ENCODE data around the gene MTCL3.

Gene MTCL3

GRCh38 chr6:127514773-127515227 is 4.3 kb downstream of the MTCL3 start:
- DNase-seq: no peak

GRCh38 chr6:127514179-127514772 is 4.9 kb downstream of the MTCL3 start:
- DNase-seq: no peak

DNA sequence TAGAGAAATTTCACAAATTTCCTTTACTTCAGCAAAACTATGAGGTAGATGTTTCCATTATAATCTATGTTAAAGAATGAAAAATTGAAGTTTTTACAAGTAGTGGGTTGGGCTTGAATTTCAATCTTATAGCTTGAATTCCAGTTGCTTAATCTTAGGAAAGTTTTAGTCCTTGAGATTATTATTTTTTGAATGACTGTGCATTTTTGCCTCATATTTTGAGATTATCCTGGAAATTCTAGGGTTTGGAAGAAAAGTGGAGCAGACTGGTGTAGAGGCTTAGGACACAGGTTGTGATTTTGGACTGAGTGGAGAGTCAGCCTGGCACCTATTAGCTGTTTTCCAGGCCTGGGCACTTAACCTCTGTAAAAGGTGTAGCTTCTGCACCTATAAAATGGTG is 5.7 kb downstream of the MTCL3 start:
- no peak for DNase-seq

- DNase-seq: no peak
Observed at GRCh38 chr6:127510876-127511275, 8.3 kb downstream of the MTCL3 start.

- no peak for DNase-seq
Observed at GRCh38 chr6:127506894-127507293, 12.2 kb downstream of the MTCL3 start.

- no peak for DNase-seq
Observed at GRCh38 chr6:127503022-127503421, 16.1 kb downstream of the MTCL3 start.

- no peak for DNase-seq
Observed at GRCh38 chr6:127497410-127497809, 21.7 kb downstream of the MTCL3 start.

GRCh38 chr6:127496471-127496870 is 22.7 kb downstream of the MTCL3 start:
- no peak for DNase-seq

GRCh38 chr6:127494240-127494767 is 24.8 kb downstream of the MTCL3 start:
- DNase-seq: no peak

DNA sequence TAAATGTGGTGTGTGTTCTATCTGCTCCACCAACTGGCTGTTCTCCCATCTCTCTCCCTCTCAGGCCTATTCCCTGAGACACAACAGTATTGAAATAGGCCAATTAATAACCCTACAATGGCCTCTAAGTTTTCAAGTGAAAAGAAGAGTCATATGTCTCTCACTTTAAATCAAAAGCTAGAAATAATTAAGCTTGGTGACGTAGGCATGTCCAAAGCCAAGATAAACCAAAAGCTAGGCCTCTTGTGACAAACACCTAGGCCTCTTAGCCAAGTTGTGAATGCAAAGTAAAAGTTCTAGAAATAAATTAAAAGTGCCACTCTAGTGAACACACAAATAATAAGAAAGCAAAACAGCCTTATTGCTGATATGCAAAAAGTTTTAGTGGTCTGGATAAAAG is 29.9 kb downstream of the MTCL3 start:
- no peak for DNase-seq

- DNase-seq: no peak
Observed at GRCh38 chr6:127486934-127487333, 32.2 kb downstream of the MTCL3 start.

- no peak for DNase-seq
Observed at GRCh38 chr6:127484212-127484863, 34.8 kb downstream of the MTCL3 start.

GRCh38 chr6:127483399-127484055 is 35.6 kb downstream of the MTCL3 start:
- DNase-seq: no peak

DNA sequence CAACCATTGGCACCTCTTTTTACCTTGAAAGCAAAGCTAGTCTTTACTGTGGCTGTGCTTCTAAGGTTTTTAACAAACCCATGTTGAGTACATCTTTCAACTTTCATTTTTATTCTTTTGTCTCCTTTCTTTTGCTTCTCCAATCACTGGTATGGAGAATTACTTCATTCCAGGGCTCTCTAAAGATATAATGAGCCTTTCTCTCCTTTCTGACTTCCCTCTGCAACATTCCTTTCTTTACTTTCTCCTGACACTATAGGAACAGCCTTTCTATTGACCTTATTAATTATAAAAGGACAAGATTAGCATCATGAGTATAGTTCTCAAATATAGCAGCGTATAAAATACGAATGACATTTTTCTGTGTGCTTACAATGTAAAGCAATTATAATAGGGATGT is 36.8 kb downstream of the MTCL3 start:
- no peak for DNase-seq

DNA sequence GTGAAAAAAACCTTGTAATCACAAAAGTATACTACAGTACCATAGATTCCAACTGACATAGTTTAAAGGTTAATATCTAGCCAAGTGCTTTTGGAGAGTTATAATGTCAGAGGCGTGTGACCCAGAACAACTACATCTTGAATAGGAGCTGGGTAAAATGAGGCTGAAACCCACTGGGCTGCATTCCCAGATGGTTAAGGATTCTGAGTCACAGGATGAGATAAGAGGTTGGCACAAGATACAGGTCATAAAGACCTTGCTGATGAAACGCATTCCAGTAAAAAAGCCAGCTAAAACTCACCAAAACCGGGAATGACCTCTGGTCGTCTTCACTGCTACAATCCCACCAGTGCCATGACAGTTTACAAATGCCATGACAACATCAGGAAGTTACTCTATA is 37.5 kb downstream of the MTCL3 start:
- no peak for DNase-seq

DNA sequence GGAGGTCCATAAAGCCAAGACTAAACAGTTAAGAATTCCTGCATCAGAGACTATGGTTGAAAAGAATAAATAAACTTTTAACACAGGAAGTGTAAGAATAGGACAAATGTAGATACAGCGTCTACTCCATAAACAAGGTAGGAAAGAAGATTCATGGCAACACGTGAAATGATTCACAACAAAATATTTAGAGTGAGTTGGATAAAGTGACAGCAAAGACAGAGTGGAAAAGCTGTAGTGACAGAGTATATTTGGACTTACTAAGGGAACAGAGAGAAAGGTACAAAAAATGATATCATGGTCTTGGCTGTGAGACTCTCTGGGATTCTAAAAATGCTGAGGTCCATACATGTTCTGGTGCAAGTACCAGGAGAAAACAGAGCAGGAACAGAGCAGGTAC is 38.0 kb downstream of the MTCL3 start:
- no peak for DNase-seq

- DNase-seq: no peak
Observed at GRCh38 chr6:127477658-127478057, 41.5 kb downstream of the MTCL3 start.

GRCh38 chr6:127475823-127476176 is 43.3 kb downstream of the MTCL3 start:
- DNase-seq: no peak

- DNase-seq: no peak
Observed at GRCh38 chr6:127475135-127475822, 43.9 kb downstream of the MTCL3 start.

DNA sequence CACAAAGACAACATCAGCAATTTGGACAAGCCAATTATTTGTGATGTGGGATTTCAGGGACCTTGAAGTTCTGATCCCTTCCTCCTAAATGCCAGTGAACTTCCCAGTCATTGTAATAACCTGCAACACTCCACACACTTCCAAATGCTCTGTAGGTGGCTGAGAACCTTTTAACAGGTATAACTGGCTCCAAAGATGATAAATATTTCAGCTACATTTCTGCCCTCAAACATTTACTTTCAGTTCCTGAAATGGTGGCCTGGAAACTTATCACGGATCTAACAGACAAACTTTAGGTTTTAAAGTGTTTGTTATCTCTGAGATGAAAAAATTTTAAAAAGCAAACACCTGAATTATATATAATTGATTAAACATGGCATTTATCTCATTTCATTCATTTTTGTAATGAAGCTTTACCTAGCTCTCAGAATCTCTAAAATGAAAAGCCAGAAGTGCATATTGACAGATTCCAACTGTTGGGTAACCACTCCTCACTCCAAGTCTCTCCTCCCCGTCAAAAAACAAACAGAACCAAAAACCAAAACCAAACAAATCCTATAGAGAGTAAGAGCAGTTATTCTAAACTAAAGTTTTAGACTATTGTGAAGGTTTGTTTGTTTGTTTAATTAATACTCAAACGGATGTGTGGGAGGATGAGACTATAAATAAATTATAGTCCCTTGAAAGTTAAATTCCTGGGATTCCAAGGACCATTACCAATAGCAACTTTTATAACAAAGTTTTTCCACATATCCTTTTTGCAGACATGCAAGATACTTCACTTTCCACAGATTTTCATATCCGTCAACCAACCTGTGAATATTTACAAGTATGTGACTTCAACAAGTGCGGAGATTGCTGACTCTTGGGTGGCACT is 47.5 kb downstream of the MTCL3 start:
- no peak for DNase-seq

GRCh38 chr6:127468936-127469335 is 50.2 kb downstream of the MTCL3 start:
- no peak for DNase-seq

GRCh38 chr6:127466416-127466815 is 52.7 kb downstream of the MTCL3 start:
- DNase-seq: no peak
